A673 (cell line): ENCODE results near the gene CUL1. TPM values are rescaled to one million over a fixed set of nuclear protein-coding genes. Genes with fewer than 3 reads are reported as not detected.

Experiments used
- BruUV-seq: library from RNA; stranded (reverse); fragments of 400-500 nt; replicated peaks from 2 replicates; lab custom pipeline; 2021; lab: Mats Ljungman, UMichigan
- CTCF ChIA-PET: fragments of 300-600 bp; sonication (Branson Sonifier 250); formaldehyde crosslinking; loops from one replicate; lab custom pipeline; 2022; ENCODE audit warnings: antibody characterized with exemption; lab: Charles Lee
- POLR2A ChIA-PET: fragments of 300-600 bp; sonication (Branson Sonifier 250); formaldehyde crosslinking; loops from one replicate; lab custom pipeline; 2022; ENCODE audit warnings: antibody characterized with exemption; ENCODE audit not compliant: low non-redundant PET; lab: Charles Lee
- DNase-seq: peaks from one replicate; pipeline ENCODE4 v3.0.0-alpha.2; 2015; ENCODE audit warnings: low spot score
- H3K27ac ChIP-seq: fragments of 200-600 bp; sonication (generic); 2 replicates; pipeline ENCODE4 v1.5.1; 2016; ENCODE audit warnings: mixed run types, low read depth, mild to moderate bottlenecking, mixed read lengths, antibody characterized with exemption, low read length; ENCODE audit not compliant: poor library complexity, severe bottlenecking
- H3K27me3 ChIP-seq: fragments of 200-600 bp; sonication (generic); replicated peaks from 2 replicates; pipeline ENCODE4 v1.6.1; 2017; ENCODE audit warnings: mixed run types, low read depth, mild to moderate bottlenecking, mixed read lengths, antibody characterized with exemption, low read length; ENCODE audit not compliant: insufficient read depth, poor library complexity
- H3K36me3 ChIP-seq: fragments of 200-600 bp; sonication (generic); 2 replicates; pipeline ENCODE4 v1.6.1; 2016; ENCODE audit warnings: mixed run types, mild to moderate bottlenecking, mixed read lengths, antibody characterized with exemption, low read length; ENCODE audit not compliant: insufficient read depth, poor library complexity, severe bottlenecking
- H3K4me1 ChIP-seq: fragments of 200-600 bp; sonication (generic); 2 replicates; pipeline ENCODE4 v1.6.1; 2017; ENCODE audit warnings: mixed run types, mild to moderate bottlenecking, mixed read lengths, antibody characterized with exemption, low read length; ENCODE audit not compliant: insufficient read depth, poor library complexity, severe bottlenecking
- H3K4me3 ChIP-seq: fragments of 200-600 bp; sonication (generic); 2 replicates; pipeline ENCODE4 v1.5.1; 2016; ENCODE audit warnings: low read depth, mixed run types, mild to moderate bottlenecking, mixed read lengths, low read length; ENCODE audit not compliant: poor library complexity, severe bottlenecking
- H3K9me3 ChIP-seq: fragments of 200-600 bp; sonication (generic); 2 replicates; pipeline ENCODE4 v1.6.1; 2016; ENCODE audit warnings: mixed run types, low read depth, mild to moderate bottlenecking, mixed read lengths, antibody characterized with exemption, low read length; ENCODE audit not compliant: poor library complexity, severe bottlenecking
- EZH2 ChIP-seq: fragments of 200-600 bp; sonication (generic); IDR thresholded peaks from 2 replicates; pipeline ENCODE4 v1.6.1; 2017; ENCODE audit warnings: borderline replicate concordance, low read depth, mild to moderate bottlenecking, mixed read lengths, antibody characterized with exemption, low read length; ENCODE audit not compliant: poor library complexity, severe bottlenecking
- intact Hi-C: fragments of 100-400 bp; cut with micrococcal nuclease; formaldehyde crosslinking; loops from one replicate; pipeline ENCODE4 v1.10.0; 2022; ENCODE audit not compliant: unreplicated experiment
- total RNA-seq: library from RNA; stranded (reverse); gene quantifications from 2 replicates; pipeline ENCODE4 v1.2.3, GENCODE V29; 2021
- TF ChIP-seq, protein P1 (sequence below): fragments of 300-800, 200-600 bp; sonication (generic); conservative IDR thresholded peaks from 2 replicates; pipeline ENCODE4 v1.5.1; 2017; ENCODE audit warnings: low read depth, mild to moderate bottlenecking, antibody characterized with exemption, low read length, moderate library complexity, mixed read lengths

The CUL1 gene
- total RNA-seq, 1 experiment from 2014 or later = 75.5 TPM

GRCh38 chr7:148782757-148783456, 84.2 kb downstream of the CUL1 start:
- BruUV-seq = no TSS peak
- ChIA-PET CTCF (no interaction called here), POLR2A (no interaction called here)
- no peak overlapping the region for H3K27ac ChIP-seq
- H3K4me1 ChIP-seq = no peaks in the 10 kb centered on the region
- no peaks in the 10 kb centered on the region for H3K27me3 ChIP-seq
- H3K4me3 ChIP-seq = no peak overlapping the region
- peaks cover 52% of the 10 kb centered on the region for H3K36me3 ChIP-seq
- intact Hi-C loops = no loop called here
- no peak for DNase-seq
- no peaks in the 10 kb centered on the region for H3K9me3 ChIP-seq
- no peak for TF ChIP-seq EZH2
- TF ChIP-seq, protein P1, sequence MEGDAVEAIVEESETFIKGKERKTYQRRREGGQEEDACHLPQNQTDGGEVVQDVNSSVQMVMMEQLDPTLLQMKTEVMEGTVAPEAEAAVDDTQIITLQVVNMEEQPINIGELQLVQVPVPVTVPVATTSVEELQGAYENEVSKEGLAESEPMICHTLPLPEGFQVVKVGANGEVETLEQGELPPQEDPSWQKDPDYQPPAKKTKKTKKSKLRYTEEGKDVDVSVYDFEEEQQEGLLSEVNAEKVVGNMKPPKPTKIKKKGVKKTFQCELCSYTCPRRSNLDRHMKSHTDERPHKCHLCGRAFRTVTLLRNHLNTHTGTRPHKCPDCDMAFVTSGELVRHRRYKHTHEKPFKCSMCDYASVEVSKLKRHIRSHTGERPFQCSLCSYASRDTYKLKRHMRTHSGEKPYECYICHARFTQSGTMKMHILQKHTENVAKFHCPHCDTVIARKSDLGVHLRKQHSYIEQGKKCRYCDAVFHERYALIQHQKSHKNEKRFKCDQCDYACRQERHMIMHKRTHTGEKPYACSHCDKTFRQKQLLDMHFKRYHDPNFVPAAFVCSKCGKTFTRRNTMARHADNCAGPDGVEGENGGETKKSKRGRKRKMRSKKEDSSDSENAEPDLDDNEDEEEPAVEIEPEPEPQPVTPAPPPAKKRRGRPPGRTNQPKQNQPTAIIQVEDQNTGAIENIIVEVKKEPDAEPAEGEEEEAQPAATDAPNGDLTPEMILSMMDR = no peak

GRCh38 chr7:148783801-148784527, 85.3 kb downstream of the CUL1 start:
- Histone ChIP-seq H3K27ac (no peak overlapping the region), H3K36me3 (peaks cover 63% of the 10 kb centered on the region), H3K9me3 (no peaks in the 10 kb centered on the region), H3K27me3 (no peaks in the 10 kb centered on the region), H3K4me3 (no peak overlapping the region), H3K4me1 (no peaks in the 10 kb centered on the region)
- intact Hi-C loops = no loop called here
- no peak for TF ChIP-seq EZH2
- TF ChIP-seq, protein P1 = no peak
- POLR2A ChIA-PET = no interaction called here
- CTCF ChIA-PET = no interaction called here
- DNase-seq = no peak
- BruUV-seq = no TSS peak

- POLR2A ChIA-PET = interaction anchor here (0.7 kb wide), 1 partner anchor 27 kb away, joined by 3 read pairs; no protein-coding TSS in a partner anchor
- no peak for DNase-seq
- TF ChIP-seq, protein P1 = no peak
- no peak for TF ChIP-seq EZH2
- intact Hi-C loops = no loop called here
- H3K9me3 ChIP-seq = no peaks in the 10 kb centered on the region
- H3K27ac ChIP-seq = no peak overlapping the region
- H3K4me1 ChIP-seq = no peaks in the 10 kb centered on the region
- H3K36me3 ChIP-seq = peaks cover 95% of the 10 kb centered on the region
- no peak overlapping the region for H3K4me3 ChIP-seq
- no TSS peak for BruUV-seq
- no peaks in the 10 kb centered on the region for H3K27me3 ChIP-seq
- CTCF ChIA-PET = no interaction called here
These were observed 89.0 kb downstream of the CUL1 start for GRCh38 chr7:148787571-148788295.
